Hematopoietic multipotent progenitor cell treated with erythropoietin and hydrocortisone succinate and interleukin-3 and kit ligand, for 17 days (in vitro differentiated cells): ENCODE results near the gene SPATA19.
"Not testable (repeated sequence)": the region's sequence is repeated elsewhere in the genome, so short reads cannot be mapped to it uniquely, and the experiment has no call there.

Experiments
- DNase-seq: peaks from one replicate; pipeline ENCODE4 v3.0.0-alpha.2; 2015; ENCODE audit warnings: low spot score

SPATA19 gene

GRCh38 chr11:133845413-133845812, at the start of gene SPATA19:
SPATA19 (minus strand) TSS chr11:133845513; CDS start chr11:133845446, 67 bp downstream.
- DNase-seq: no peak

GRCh38 chr11:133895061-133895479, 49.8 kb upstream of the SPATA19 start:
- DNase-seq: no peak

- DNase-seq: no peak
Observed at GRCh38 chr11:133893381-133893780, 48.1 kb upstream of the SPATA19 start.

GRCh38 chr11:133892584-133893380, 47.5 kb upstream of the SPATA19 start:
- no peak for DNase-seq

- DNase-seq: no peak
Observed at GRCh38 chr11:133892126-133892525, 46.8 kb upstream of the SPATA19 start.

GRCh38 chr11:133889893-133890292, 44.6 kb upstream of the SPATA19 start:
- no peak for DNase-seq

GRCh38 chr11:133889188-133889587, 43.9 kb upstream of the SPATA19 start:
- no peak for DNase-seq

GRCh38 chr11:133887692-133888332, 42.5 kb upstream of the SPATA19 start:
- no peak for DNase-seq

GRCh38 chr11:133886029-133886428, 40.7 kb upstream of the SPATA19 start:
- no peak for DNase-seq

GRCh38 chr11:133872160-133872559, 26.8 kb upstream of the SPATA19 start:
- no peak for DNase-seq

- no peak for DNase-seq
Observed at GRCh38 chr11:133867456-133867855, 22.1 kb upstream of the SPATA19 start.

GRCh38 chr11:133865466-133865865, 20.2 kb upstream of the SPATA19 start:
- no peak for DNase-seq

- no peak for DNase-seq
Observed at GRCh38 chr11:133864756-133865155, 19.4 kb upstream of the SPATA19 start.

GRCh38 chr11:133860151-133860550, 14.8 kb upstream of the SPATA19 start:
- no peak for DNase-seq

GRCh38 chr11:133854330-133854960, 9.1 kb upstream of the SPATA19 start:
- DNase-seq: not testable (repeated sequence)

- DNase-seq: no peak
Observed at GRCh38 chr11:133844217-133844616, 1.1 kb downstream of the SPATA19 start.

GRCh38 chr11:133843454-133843987, 1.8 kb downstream of the SPATA19 start:
- no peak for DNase-seq

GRCh38 chr11:133842730-133843129, 2.6 kb downstream of the SPATA19 start:
- no peak for DNase-seq

GRCh38 chr11:133842053-133842452, 3.3 kb downstream of the SPATA19 start:
- DNase-seq: no peak

GRCh38 chr11:133841279-133842043, 3.9 kb downstream of the SPATA19 start:
- DNase-seq: no peak

GRCh38 chr11:133840479-133840941, 4.8 kb downstream of the SPATA19 start:
- no peak for DNase-seq
